HepG2 (cell line): ENCODE results near the gene SLFN14. TPM values are rescaled to one million over a fixed set of nuclear protein-coding genes. Genes with fewer than 3 reads are reported as not detected.

Experiments
- ATAC-seq: fragments of 200-7000 bp; cut with Tn5 transposase; 3 replicates; pipeline ENCODE4 v1.9.1; 2020; ENCODE audit warnings: mild to moderate bottlenecking, moderate library complexity
- BruUV-seq: library from RNA; stranded (reverse); fragments of 400-500 nt; replicated peaks from 2 replicates; lab custom pipeline; 2021; lab: Mats Ljungman, UMichigan
- CTCF ChIA-PET: fragments of 300-600 bp; formaldehyde crosslinking; extraction: SDS; loops from one replicate; lab custom pipeline; 2021; ENCODE audit warnings: low total read pairs, inconsistent platforms, low intra/inter-chr PET ratio; lab: Yijun Ruan, JAX
- POLR2A ChIA-PET: fragments of 350-600 bp; sonication (Branson Sonifier 250); formaldehyde crosslinking; loops from one replicate; lab custom pipeline; 2020; ENCODE audit warnings: antibody characterized with exemption, inconsistent platforms; lab: Yijun Ruan, JAX
- DNase-seq: peaks from one replicate; pipeline ENCODE4 v3.0.0-alpha.2; 2015; ENCODE audit warnings: low spot score
- FAIRE-seq: peaks from 3 replicates; lab custom pipeline; 2011; peaks lifted over from hg19 to GRCh38; lab: Jason Lieb, UNC
- H2AFZ ChIP-seq: one replicate; pipeline ENCODE4 v1.6.1; 2011; ENCODE audit warnings: low read length, inconsistent platforms
- H3K27ac ChIP-seq: fragments of 300-600 bp; 3 replicates; pipeline ENCODE4 v1.8.0; 2011; ENCODE audit warnings: mixed run types, mild to moderate bottlenecking, mixed read lengths, low read length, inconsistent platforms; ENCODE audit not compliant: insufficient read depth; ENCODE audit errors: extremely low read length
- H3K27me3 ChIP-seq, 2 experiments: fragments of 200-600 bp in 1 of 2; 2 replicates in 1 of 2; 3 replicates in 1 of 2; pipeline versions ENCODE4 v1.6.0 to v1.8.0; 2011; ENCODE audit warnings: low read length in 2 of 2, mild to moderate bottlenecking in 2 of 2, moderate library complexity in 2 of 2, inconsistent platforms in 1 of 2; ENCODE audit not compliant: insufficient read depth in 2 of 2, control insufficient read depth in 1 of 2
- H3K36me3 ChIP-seq, 2 experiments: fragments of 200-600 bp in 1 of 2; replicated peaks in 1 of 2; 2 replicates in 1 of 2; 3 replicates in 1 of 2; pipeline versions ENCODE4 v1.5.1 to v1.8.0; 2011; ENCODE audit warnings: low read length in 2 of 2, inconsistent platforms in 1 of 2; ENCODE audit not compliant: insufficient read depth in 2 of 2, control insufficient read depth in 1 of 2
- H3K4me1 ChIP-seq: 2 replicates; pipeline ENCODE4 v1.5.1; 2012; ENCODE audit warnings: low read length, inconsistent platforms; ENCODE audit not compliant: insufficient read depth
- H3K4me2 ChIP-seq: 2 replicates; pipeline ENCODE4 v1.6.0; 2011; ENCODE audit warnings: low read depth, low read length, inconsistent platforms
- H3K4me3 ChIP-seq, 3 experiments: fragments of 200-600 bp in 1 of 3; sonication (generic), shearing (Covaris generic) in 1 of 3; replicated peaks in 1 of 3; 2 replicates each; pipeline ENCODE4 v1.5.1; 2011 to 2016; ENCODE audit warnings: low read length in 3 of 3, inconsistent platforms in 2 of 3, low read depth in 2 of 3, mild to moderate bottlenecking in 2 of 3, control low read depth in 1 of 3, mixed read lengths in 1 of 3; ENCODE audit not compliant: insufficient read depth in 1 of 3
- H3K79me2 ChIP-seq: one replicate; pipeline ENCODE4 v1.6.1; 2011; ENCODE audit warnings: low read length, inconsistent platforms; ENCODE audit not compliant: insufficient read depth
- H3K9ac ChIP-seq: 2 replicates; pipeline ENCODE4 v1.6.0; 2011; ENCODE audit warnings: mild to moderate bottlenecking, low read depth, low read length, inconsistent platforms; ENCODE audit not compliant: insufficient read depth
- H3K9me3 ChIP-seq: 2 replicates; pipeline ENCODE4 v1.5.1; 2012; ENCODE audit warnings: mild to moderate bottlenecking, low read length
- H4K20me1 ChIP-seq: 2 replicates; pipeline ENCODE4 v1.6.0; 2011; ENCODE audit warnings: inconsistent platforms, mild to moderate bottlenecking, low read length, moderate library complexity; ENCODE audit not compliant: insufficient read depth
- CEBPB ChIP-seq: IDR thresholded peaks from 2 replicates; pipeline ENCODE4 v1.6.1; 2011; ENCODE audit warnings: low read depth, low read length, improper control_type of control experiment, borderline replicate concordance
- FOXK2 ChIP-seq: fragments of 450-650 bp; IDR thresholded peaks from 2 replicates; pipeline ENCODE4 v1.6.1; 2016
- IRF1 ChIP-seq: sonication (generic); formaldehyde crosslinking; IDR thresholded peaks from 2 replicates; pipeline ENCODE4 v1.4.0; 2020; ENCODE audit warnings: low read depth, mild to moderate bottlenecking, missing genetic modification reagents
- LBX2 ChIP-seq: sonication (generic); formaldehyde crosslinking; IDR thresholded peaks from 2 replicates; pipeline ENCODE4 v1.5.0; 2020; ENCODE audit warnings: missing genetic modification reagents, mild to moderate bottlenecking, borderline replicate concordance
- MAFF ChIP-seq: IDR thresholded peaks from 2 replicates; pipeline ENCODE4 v1.6.1; 2011; ENCODE audit warnings: low read depth, low read length, improper control_type of control experiment
- MATR3 ChIP-seq: sonication (generic); formaldehyde crosslinking; IDR thresholded peaks from 2 replicates; pipeline ENCODE4 v1.4.0; 2020; ENCODE audit warnings: missing genetic modification reagents
- THAP11 ChIP-seq: IDR thresholded peaks from 2 replicates; pipeline ENCODE4 v1.6.1; 2016; ENCODE audit warnings: missing biosample characterization, missing genetic modification reagents
- TIGD3 ChIP-seq: sonication (generic); formaldehyde crosslinking; IDR thresholded peaks from 2 replicates; pipeline ENCODE4 v1.5.1; 2020; ENCODE audit warnings: mild to moderate bottlenecking, missing genetic modification reagents, borderline replicate concordance
- ZBTB33 ChIP-seq: sonication (generic); formaldehyde crosslinking; IDR thresholded peaks from 2 replicates; pipeline ENCODE4 v1.4.0; 2020; ENCODE audit warnings: missing genetic modification reagents
- ZBTB43 ChIP-seq: sonication (generic); formaldehyde crosslinking; conservative IDR thresholded peaks from 2 replicates; pipeline ENCODE4 v1.4.0; 2020; ENCODE audit warnings: missing genetic modification reagents
- ZNF556 ChIP-seq: sonication (generic); formaldehyde crosslinking; IDR thresholded peaks from 2 replicates; pipeline ENCODE4 v1.4.0; 2020; ENCODE audit warnings: mild to moderate bottlenecking, missing genetic modification reagents, borderline replicate concordance
- ZNF616 ChIP-seq: sonication (generic); formaldehyde crosslinking; IDR thresholded peaks from 2 replicates; pipeline ENCODE4 v1.5.0; 2020; ENCODE audit warnings: low read depth, mild to moderate bottlenecking, missing genetic modification reagents
- WGBS: methylation state at CpG from one replicate; pipeline ENCODE4 v1.1.6; 2017; ENCODE audit warnings: low lambda C conversion rate; 5-methylcytosine and 5-hydroxymethylcytosine counted together
- in situ Hi-C: cut with HindIII; loops from 2 replicates; pipeline ENCODE4 v1.10.0; 2017; ENCODE audit warnings: low pct_unique_long_range_greater_than_20kb; ENCODE audit not compliant: extremely low pct_ligation_motif_present
- intact Hi-C: fragments of 100-400 bp; cut with micrococcal nuclease; formaldehyde crosslinking; loops from one replicate; pipeline ENCODE4 v1.10.0; 2022; ENCODE audit not compliant: unreplicated experiment
- polyA plus RNA-seq, 8 experiments: library from polyadenylated mRNA; depleted of rRNA in 3 of 8; stranded (reverse) in 7 of 8; unstranded in 1 of 8; fragments of >200 nt; fragmentation: Illumina TruSeq in 4 of 8; extraction: Trizol in 4 of 8; gene quantifications; 2 replicates each; pipeline versions ENCODE4 v1.2.1 to v1.2.3, GENCODE V29; 2011 to 2016; ENCODE audit warnings: low read depth in 4 of 8, missing spikeins in 1 of 8, mixed read lengths in 1 of 8; ENCODE audit not compliant: insufficient read depth in 1 of 8
- total RNA-seq, 5 experiments: library from RNA; depleted of rRNA; stranded (reverse); fragments of >200 nt; fragmentation: Illumina TruSeq; extraction: Trizol; gene quantifications; 2 replicates each; pipeline ENCODE4 v1.2.3, GENCODE V29; 2016; ENCODE audit warnings: low read depth in 1 of 5

SLFN14 gene
- total and polyA plus RNA-seq, 2 of the 13 experiments (the other 11 are each of a cell fraction or from before 2014, with no cell fraction given): not detected

- Histone ChIP-seq H3K79me2 (peaks cover 21% of the 10 kb centered on the region), H3K9me3 (no peaks in the 10 kb centered on the region), H3K27ac (no peak overlapping the region), H4K20me1 (no peaks in the 10 kb centered on the region)
- TF ChIP-seq TIGD3 (CRISPR knock-in tag): no peak
- no peak for TF ChIP-seq ZNF616 (CRISPR knock-in tag)
- no peak for TF ChIP-seq FOXK2
- no peak for TF ChIP-seq ZBTB43 (CRISPR knock-in tag)
- TF ChIP-seq THAP11: no peak
- no peak for TF ChIP-seq IRF1 (CRISPR knock-in tag)
- TF ChIP-seq MATR3 (CRISPR knock-in tag): no peak
- no peak for TF ChIP-seq CEBPB
- TF ChIP-seq ZNF556 (CRISPR knock-in tag): no peak
- no peak for TF ChIP-seq MAFF
- no peak for TF ChIP-seq ZBTB33 (CRISPR knock-in tag)
- TF ChIP-seq LBX2 (CRISPR knock-in tag): no peak
- TF ChIP-seq, all 625 proteins: peak for 0
- H3K4me3 ChIP-seq: no peak overlapping the region
- 98% methylated on average over 4 of the region's 4 CpGs for WGBS
- no peak overlapping the region for H3K9ac ChIP-seq
- POLR2A ChIA-PET: no interaction called here
- H3K4me2 ChIP-seq: no peak overlapping the region
- intact Hi-C loops (no loop called here), in situ Hi-C loops (no loop called here)
- no peaks in the 10 kb centered on the region for H3K4me1 ChIP-seq
- CTCF ChIA-PET: no interaction called here
- no peak for FAIRE-seq
- no peak for DNase-seq
- no TSS peak for BruUV-seq
- no peak overlapping the region for H2AFZ ChIP-seq
- no peaks in the 10 kb centered on the region; a peak in 1 of 5 replicates for H3K27me3 ChIP-seq
- H3K36me3 ChIP-seq: peaks cover 16 to 49% of the 10 kb centered on the region in 2 experiments; a peak in 4 of 5 replicates
- no peak for ATAC-seq
Observed at GRCh38 chr17:35596072-35596471, 35.5 kb upstream of the SLFN14 start.
